ENCODE data around the gene THRSP. TPM values are rescaled to one million over a fixed set of nuclear protein-coding genes. Genes with fewer than 3 reads are reported as not detected.

THRSP gene
- total and polyA plus RNA-seq, 2 donors from 2014 or later: 6.4 TPM; not detected in 1

- H3K27ac ChIP-seq (ENCODE audit: low read depth in 2 of 2, low read length in 2 of 2): no peak overlapping the region
- H3K4me1 ChIP-seq (ENCODE audit: control insufficient read depth in 2 of 3, insufficient read depth in 2 of 3, low read depth in 1 of 3, low read length in 3 of 3): peaks cover 0 to 2% (median 0%) of the 10 kb centered on the region in 3 donors
- DNase-seq (no peak), FAIRE-seq (no peak)
- no peaks in the 10 kb centered on the region for H3K9me3 ChIP-seq (ENCODE audit: control insufficient read depth in 2 of 3, insufficient read depth in 1 of 3, low read length in 3 of 3)
- H3K4me3 ChIP-seq (ENCODE audit: low read length in 3 of 3): no peak overlapping the region
- intact Hi-C loops (cut with DNase I): no loop called here
- TF ChIP-seq CTCF (IDR thresholded peaks at IDR 0.05; ENCODE audit: borderline replicate concordance, extremely low read depth, insufficient read depth): no peak
- no peaks in the 10 kb centered on the region for H3K27me3 ChIP-seq (ENCODE audit: control insufficient read depth, insufficient read depth, low read length)
- H3K9ac ChIP-seq (ENCODE audit: low read length in 3 of 3): no peak overlapping the region
- no peaks in the 10 kb centered on the region for H3K36me3 ChIP-seq (ENCODE audit: control insufficient read depth in 2 of 3, insufficient read depth in 3 of 3, low read length in 3 of 3)
These were observed 12.5 kb upstream of the THRSP start for GRCh38 chr11:78050964-78051831.

GRCh38 chr11:78054971-78055370 is 8.7 kb upstream of the THRSP start:
- intact Hi-C loops (cut with DNase I): no loop called here
- Histone ChIP-seq H3K27ac (ENCODE audit: low read depth in 2 of 2, low read length in 2 of 2) (no peak overlapping the region), H3K9ac (ENCODE audit: low read length in 3 of 3) (no peak overlapping the region), H3K36me3 (ENCODE audit: control insufficient read depth in 2 of 3, insufficient read depth in 3 of 3, low read length in 3 of 3) (no peaks in the 10 kb centered on the region), H3K9me3 (ENCODE audit: control insufficient read depth in 2 of 3, insufficient read depth in 1 of 3, low read length in 3 of 3) (no peaks in the 10 kb centered on the region), H3K4me3 (ENCODE audit: low read length in 3 of 3) (no peak overlapping the region), H3K27me3 (ENCODE audit: control insufficient read depth, insufficient read depth, low read length) (no peaks in the 10 kb centered on the region), H3K4me1 (ENCODE audit: control insufficient read depth in 2 of 3, insufficient read depth in 2 of 3, low read depth in 1 of 3, low read length in 3 of 3) (no peaks in the 10 kb centered on the region)
- DNase-seq: no peak
- TF ChIP-seq CTCF (IDR thresholded peaks at IDR 0.05; ENCODE audit: borderline replicate concordance, extremely low read depth, insufficient read depth): no peak
- no peak for FAIRE-seq

GRCh38 chr11:78056093-78056492 is 7.6 kb upstream of the THRSP start:
- H3K36me3 ChIP-seq (ENCODE audit: control insufficient read depth in 2 of 3, insufficient read depth in 3 of 3, low read length in 3 of 3): no peaks in the 10 kb centered on the region
- no peak overlapping the region for H3K4me3 ChIP-seq (ENCODE audit: low read length in 3 of 3)
- no peaks in the 10 kb centered on the region for H3K27me3 ChIP-seq (ENCODE audit: control insufficient read depth, insufficient read depth, low read length)
- DNase-seq (no peak), FAIRE-seq (no peak)
- intact Hi-C loops (cut with DNase I): no loop called here
- no peak for TF ChIP-seq CTCF (IDR thresholded peaks at IDR 0.05; ENCODE audit: borderline replicate concordance, extremely low read depth, insufficient read depth)
- H3K9me3 ChIP-seq (ENCODE audit: control insufficient read depth in 2 of 3, insufficient read depth in 1 of 3, low read length in 3 of 3): no peaks in the 10 kb centered on the region
- H3K27ac ChIP-seq (ENCODE audit: low read depth in 2 of 2, low read length in 2 of 2): no peak overlapping the region
- H3K9ac ChIP-seq (ENCODE audit: low read length in 3 of 3): no peak overlapping the region
- peaks cover 0 to 2% (median 1%) of the 10 kb centered on the region in 3 donors for H3K4me1 ChIP-seq (ENCODE audit: control insufficient read depth in 2 of 3, insufficient read depth in 2 of 3, low read depth in 1 of 3, low read length in 3 of 3)
